OCI-LY1 (cell line): ENCODE results near the gene RASA2.

ENCODE experiments used
- CTCF ChIP-seq: fragments of 200-600 bp; sonication (generic), shearing (Covaris generic); IDR thresholded peaks from 2 replicates; pipeline ENCODE4 v1.5.1; 2017; ENCODE audit warnings: mild to moderate bottlenecking, antibody characterized with exemption, low read length, moderate library complexity, mixed read lengths
- EZH2 ChIP-seq: fragments of 200-600 bp; sonication (generic), shearing (Covaris generic); IDR thresholded peaks from 2 replicates; pipeline ENCODE4 v1.8.0; 2017; ENCODE audit warnings: borderline replicate concordance, mixed run types, mild to moderate bottlenecking, antibody characterized with exemption, low read length, moderate library complexity, mixed read lengths

GRCh38 chr3:141660614-141660947 is 173.8 kb downstream of the RASA2 start:
- no peak for TF ChIP-seq CTCF
- TF ChIP-seq EZH2 = no peak
